ENCODE results near the gene TANK.
"Not testable (repeated sequence)": the region's sequence is repeated elsewhere in the genome, so short reads cannot be mapped to it uniquely, and the experiment has no call there.

The TANK gene

GRCh38 chr2:161279230-161279815 is 119.1 kb downstream of the TANK start:
- not testable (repeated sequence) for DNase-seq

DNA sequence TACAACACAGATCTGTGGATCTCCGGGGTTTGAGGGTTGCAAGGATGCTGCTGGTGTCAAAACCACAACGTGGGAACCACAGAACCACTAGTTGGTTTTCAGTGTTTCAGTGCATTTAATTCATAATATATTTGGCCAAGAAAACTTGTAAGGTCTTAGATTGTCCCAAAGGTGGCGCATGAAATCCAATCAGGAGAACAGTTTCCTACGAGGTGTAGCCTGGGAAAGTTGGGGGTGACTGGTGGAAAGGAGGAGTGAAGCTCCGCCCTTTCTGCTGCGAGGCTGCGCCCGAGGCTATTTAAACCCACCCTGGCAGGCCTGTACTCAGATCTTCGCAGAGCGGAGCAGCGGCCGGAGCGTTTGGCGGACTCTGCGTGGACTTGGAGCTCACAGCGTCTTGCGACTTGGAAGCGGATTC is 120.7 kb downstream of the TANK start:
- not testable (repeated sequence) for DNase-seq

DNA sequence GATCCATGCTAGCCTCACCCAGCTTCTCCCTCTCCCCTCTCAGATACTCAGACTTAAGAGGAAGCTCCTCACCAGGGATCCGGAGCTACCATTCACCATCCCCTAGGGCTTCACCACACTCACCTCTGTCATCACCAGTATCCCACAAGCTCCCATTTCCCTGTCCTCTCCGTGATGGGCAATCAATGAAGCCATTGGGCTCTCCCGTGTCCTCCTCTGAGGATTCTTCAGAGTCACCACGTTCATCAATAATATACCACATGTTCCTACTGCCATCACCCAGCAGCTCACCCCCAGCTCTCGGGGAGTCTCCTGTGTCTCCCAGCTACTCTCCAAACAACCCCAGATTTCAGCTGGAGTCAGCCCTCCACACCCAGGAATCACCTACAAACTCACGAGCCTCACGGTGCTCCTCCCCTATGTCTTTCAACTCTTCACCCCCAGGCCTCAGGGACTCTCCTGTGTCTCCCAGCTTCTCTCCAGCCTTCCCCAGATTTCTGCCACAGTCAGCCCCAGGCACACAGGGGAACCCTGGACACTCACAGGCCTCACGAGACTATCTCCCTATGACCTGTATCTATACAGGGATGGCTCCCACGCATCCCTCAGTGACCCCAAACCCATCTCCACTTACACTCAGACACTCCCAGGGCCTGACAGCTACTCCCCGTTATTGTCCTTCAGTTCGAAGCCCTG is 121.5 kb downstream of the TANK start:
- not testable (repeated sequence) for DNase-seq

- not testable (repeated sequence) for DNase-seq
Observed at GRCh38 chr2:161282311-161282644, 122.0 kb downstream of the TANK start.

DNA sequence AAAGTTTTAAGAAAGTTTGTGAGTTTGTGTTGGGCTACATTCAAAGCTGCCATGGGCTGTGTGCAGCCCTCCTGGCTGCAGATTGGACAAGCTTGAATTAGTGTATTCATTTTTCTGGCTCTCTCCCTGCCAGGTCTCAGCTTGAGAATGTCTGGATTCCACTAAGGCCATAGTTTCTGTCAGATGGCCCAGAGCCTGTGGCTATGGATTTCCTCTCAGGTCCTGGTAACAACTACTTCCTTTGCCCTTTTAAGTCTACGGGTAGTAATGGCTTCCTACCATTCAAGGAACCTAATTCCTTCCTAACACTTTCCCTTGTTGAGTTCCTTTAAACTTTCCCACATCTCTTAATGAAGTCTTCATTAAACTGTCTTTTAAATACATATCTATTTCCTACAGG is 123.7 kb downstream of the TANK start:
- no peak for DNase-seq

All from NCI-H1417 treated with DMSO at 0.1 percent for 48 hours (cell line).